Adrenal gland (tissue), 12 donors: ENCODE data around the gene AOX1. TPM values are rescaled to one million over a fixed set of nuclear protein-coding genes. Genes with fewer than 3 reads are reported as not detected.
A peak's percentile ranks its signal among the peaks of the same experiment; 100 is the strongest.
"Not testable (repeated sequence)": the region's sequence is repeated elsewhere in the genome, so short reads cannot be mapped to it uniquely, and the experiment has no call there.

Source experiments
- DNase-seq, 7 donors: peaks; one replicate each; pipeline ENCODE4 v3.0.0-alpha.2; 2019 to 2020
- H3K27ac ChIP-seq, 5 donors: fragments of 200-600 bp; sonication (generic) in 4 of 5; 1 replicate in 3 of 5; 2 replicates in 2 of 5; pipeline versions ENCODE4 v1.5.1 to v1.8.0; 2016 to 2020; ENCODE audit warnings: mild to moderate bottlenecking in 1 of 5
- H3K27me3 ChIP-seq: fragments of 200-600 bp; 2 replicates; pipeline ENCODE4 v1.8.0; 2021
- H3K36me3 ChIP-seq, 2 donors: fragments of 200-600 bp; replicated peaks in 1 of 2; 1 replicate in 1 of 2; 2 replicates in 1 of 2; pipeline versions ENCODE4 v1.5.1 to v1.8.0; 2018 to 2022
- H3K4me1 ChIP-seq, 2 donors: fragments of 200-600 bp; replicated peaks in 1 of 2; 1 replicate in 1 of 2; 2 replicates in 1 of 2; pipeline versions ENCODE4 v1.5.1 to v1.8.0; 2018 to 2021
- H3K4me3 ChIP-seq, 4 donors: fragments of 200-600 bp; sonication (generic) in 3 of 4; one replicate each; pipeline ENCODE4 v1.5.1; 2016 to 2018
- H3K9me3 ChIP-seq, 3 donors: fragments of 200-600 bp; sonication (generic) in 1 of 3; replicated peaks in 1 of 3; 1 replicate in 2 of 3; 2 replicates in 1 of 3; pipeline versions ENCODE4 v1.5.1 to v1.8.0; 2016 to 2021
- POLR2A ChIP-seq, 2 donors: fragments of 450-650 bp; IDR thresholded peaks; one replicate each; pipeline ENCODE4 v1.6.1; 2017; ENCODE audit warnings: antibody characterized with exemption in 2 of 2, mild to moderate bottlenecking in 2 of 2, moderate library complexity in 1 of 2
- WGBS, 4 donors: extraction: QIAGEN DNeasy Blood & Tissue Kit in 2 of 4; methylation state at CpG; one replicate each; pipeline versions ENCODE4 v1.1.5 to v1.1.7; 2013 to 2017; 5-methylcytosine and 5-hydroxymethylcytosine counted together
- intact Hi-C, 2 donors: fragments of 100-400 bp; cut with DNase I; formaldehyde crosslinking; loops; one replicate each; pipeline versions ENCODE4 v1.14.1 to v1.15.0; 2022 to 2023
- polyA plus RNA-seq, 3 donors: library from polyadenylated mRNA; stranded (reverse); fragments of 200-250 nt in 2 of 3; fragments of 350-450 nt in 1 of 3; fragmentation: Illumina TruSeq in 1 of 3; extraction: RNeasy Lipid Tissue Mini Kit (QIAGEN cat#74804) in 1 of 3; gene quantifications; one replicate each; pipeline ENCODE4 v1.2.3, GENCODE V29; 2013 to 2014
- total RNA-seq, 9 donors: library from RNA; depleted of rRNA in 4 of 9; stranded (reverse); fragments of >200 nt in 4 of 9; fragments of 120-200 nt in 1 of 9; fragmentation: NEBNext Ultra II Directional in 1 of 9; extraction: Animal tissue kit (Norgen Biotek cat#: 25700) in 1 of 9; gene quantifications; one replicate each; pipeline versions ENCODE4 v1.1.0 to v1.2.4, GENCODE V29; 2013 to 2023
- TF ChIP-seq, protein P1 (sequence below), 6 experiments: fragments of 450-650 bp in 4 of 6; fragments of 200-600 bp in 2 of 6; sonication (generic) in 1 of 6; IDR thresholded peaks; 1 replicate in 5 of 6; 2 replicates in 1 of 6; pipeline versions ENCODE4 v1.5.1 to v1.8.0; 2016 to 2021; ENCODE audit warnings: antibody characterized with exemption in 6 of 6, mild to moderate bottlenecking in 2 of 6, moderate library complexity in 1 of 6
- donor health status: healthy with polysubstance abuse.
- donor health status: Bipolar disorder and iron deficiency.
- donor health status: DM: yes; HTN: yes; CAD: no.
- donor health status: DM: no; HTN: no; CAD: no.
- donor health status: DM: no; HTN: no; CAD: no.
- donor health status: DM: yes; HTN: yes; CAD: no.

The AOX1 gene
- total and polyA plus RNA-seq, 12 donors, result 101 to 1,121 (median 681) TPM

DNA sequence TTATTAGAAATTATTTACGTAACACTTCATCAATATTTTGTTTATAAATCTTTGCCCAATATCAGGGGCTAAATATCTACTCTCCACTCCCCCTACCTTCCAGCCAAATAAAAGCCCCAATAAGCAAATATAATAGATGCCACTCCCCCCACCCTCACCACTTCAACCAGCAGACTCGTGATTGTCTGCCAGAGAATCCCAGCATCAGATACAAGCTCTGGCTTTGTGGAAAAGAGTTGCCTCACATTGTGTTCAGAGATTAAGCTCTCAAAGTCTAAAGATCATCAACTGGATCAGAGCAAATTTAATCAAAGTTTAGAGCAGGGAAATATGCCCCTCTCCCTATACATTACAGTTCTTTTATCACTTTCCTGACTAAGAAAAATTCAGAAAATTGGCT, 39.5 kb downstream of the AOX1 start:
- H3K9me3 ChIP-seq, result no peaks in the 10 kb centered on the region
- DNase-seq, result no peak
- no peaks in the 10 kb centered on the region for H3K27me3 ChIP-seq
- intact Hi-C loops, result no loop called here
- WGBS, 4 donors, result 74 to 87% (median 78%) methylated on average over 2 of the region's 2 CpGs
- peaks cover 0 to 69% of the 10 kb centered on the region in 2 donors for H3K36me3 ChIP-seq
- no peak for TF ChIP-seq POLR2A (IDR thresholded peaks at IDR 0.05)
- TF ChIP-seq, protein P1, sequence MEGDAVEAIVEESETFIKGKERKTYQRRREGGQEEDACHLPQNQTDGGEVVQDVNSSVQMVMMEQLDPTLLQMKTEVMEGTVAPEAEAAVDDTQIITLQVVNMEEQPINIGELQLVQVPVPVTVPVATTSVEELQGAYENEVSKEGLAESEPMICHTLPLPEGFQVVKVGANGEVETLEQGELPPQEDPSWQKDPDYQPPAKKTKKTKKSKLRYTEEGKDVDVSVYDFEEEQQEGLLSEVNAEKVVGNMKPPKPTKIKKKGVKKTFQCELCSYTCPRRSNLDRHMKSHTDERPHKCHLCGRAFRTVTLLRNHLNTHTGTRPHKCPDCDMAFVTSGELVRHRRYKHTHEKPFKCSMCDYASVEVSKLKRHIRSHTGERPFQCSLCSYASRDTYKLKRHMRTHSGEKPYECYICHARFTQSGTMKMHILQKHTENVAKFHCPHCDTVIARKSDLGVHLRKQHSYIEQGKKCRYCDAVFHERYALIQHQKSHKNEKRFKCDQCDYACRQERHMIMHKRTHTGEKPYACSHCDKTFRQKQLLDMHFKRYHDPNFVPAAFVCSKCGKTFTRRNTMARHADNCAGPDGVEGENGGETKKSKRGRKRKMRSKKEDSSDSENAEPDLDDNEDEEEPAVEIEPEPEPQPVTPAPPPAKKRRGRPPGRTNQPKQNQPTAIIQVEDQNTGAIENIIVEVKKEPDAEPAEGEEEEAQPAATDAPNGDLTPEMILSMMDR (IDR thresholded peaks at IDR 0.05), result no peak
- no peak overlapping the region for H3K4me3 ChIP-seq
- H3K27ac ChIP-seq, result no peak overlapping the region
- H3K4me1 ChIP-seq, result peaks cover 4 to 29% of the 10 kb centered on the region in 2 donors

DNA sequence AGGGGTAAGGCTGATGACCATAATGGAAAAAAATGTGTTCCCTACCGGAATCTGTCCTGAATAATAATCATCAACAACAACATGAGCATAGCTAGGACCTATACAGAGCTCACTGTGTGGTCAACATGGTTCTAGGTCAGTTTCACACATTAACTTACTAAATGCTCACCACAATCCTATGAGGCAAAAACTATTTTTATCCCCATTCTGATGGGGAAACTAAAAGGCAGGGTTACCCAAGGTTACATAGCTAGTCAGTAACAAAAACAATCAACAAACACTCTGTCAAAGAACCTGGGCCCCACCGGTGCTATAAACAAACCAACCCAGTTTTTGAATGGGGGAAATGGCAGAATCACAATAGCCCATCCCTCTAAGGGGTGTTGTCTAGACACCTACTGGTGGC, 40.1 kb downstream of the AOX1 start:
- TF ChIP-seq POLR2A (IDR thresholded peaks at IDR 0.05), result no peak
- TF ChIP-seq, protein P1 (IDR thresholded peaks at IDR 0.05), result no peak
- H3K4me3 ChIP-seq, result no peak overlapping the region
- no peaks in the 10 kb centered on the region for H3K27me3 ChIP-seq
- no peaks in the 10 kb centered on the region for H3K9me3 ChIP-seq
- intact Hi-C loops, result no loop called here
- no peak overlapping the region for H3K27ac ChIP-seq
- no peak for DNase-seq
- 79 to 91% (median 86%) methylated on average over 2 of the region's 2 CpGs for WGBS, 4 donors
- peaks cover 4 to 29% of the 10 kb centered on the region in 2 donors for H3K4me1 ChIP-seq
- H3K36me3 ChIP-seq, result peaks cover 0 to 62% of the 10 kb centered on the region in 2 donors

DNA sequence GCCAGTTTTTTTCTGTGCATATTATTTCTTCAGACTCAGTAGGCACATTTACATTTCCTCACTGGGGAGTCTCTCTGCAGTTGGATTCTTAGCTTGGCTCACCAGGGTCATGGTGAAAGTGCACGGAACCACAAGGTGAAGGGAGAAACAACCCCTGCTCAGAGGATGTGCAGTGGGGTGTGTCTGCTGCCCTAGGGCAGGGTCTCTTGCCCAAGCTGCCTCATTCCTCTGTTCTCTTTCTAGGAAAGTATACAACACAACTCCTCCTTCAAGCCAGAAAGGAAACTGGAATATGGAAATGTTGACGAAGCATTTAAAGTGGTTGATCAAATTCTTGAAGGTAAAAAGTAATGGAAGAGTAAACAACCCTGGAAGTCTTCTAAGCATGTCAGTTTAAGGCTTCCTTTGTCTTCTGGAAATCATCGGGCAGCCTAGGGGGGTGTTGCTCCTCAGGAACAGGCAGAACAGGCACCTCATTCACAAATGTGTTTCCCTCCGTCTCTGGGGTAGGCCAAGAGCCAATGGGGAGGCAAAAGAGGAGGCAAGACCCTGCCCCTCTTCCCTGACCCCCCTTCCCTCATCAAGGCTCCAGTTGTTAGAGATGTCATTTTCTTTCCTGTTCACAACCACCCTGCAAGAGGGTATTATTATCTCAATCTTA, 41.4 kb downstream of the AOX1 start:
- no peak for DNase-seq
- H3K27ac ChIP-seq, result peak overlapping the region in 3 of 5 donors; percentile 5 to 13 (median 11)
- intact Hi-C loops, result no loop called here
- TF ChIP-seq, protein P1 (IDR thresholded peaks at IDR 0.05), result no peak
- no peak for TF ChIP-seq POLR2A (IDR thresholded peaks at IDR 0.05)
- H3K36me3 ChIP-seq, result peaks cover 0 to 51% of the 10 kb centered on the region in 2 donors
- H3K4me3 ChIP-seq, result no peak overlapping the region
- WGBS, 4 donors, result 84 to 90% (median 86%) methylated on average over 4 of the region's 4 CpGs
- H3K27me3 ChIP-seq, result no peaks in the 10 kb centered on the region
- H3K4me1 ChIP-seq, result peaks cover 4 to 24% of the 10 kb centered on the region in 2 donors
- H3K9me3 ChIP-seq, result no peaks in the 10 kb centered on the region

DNA sequence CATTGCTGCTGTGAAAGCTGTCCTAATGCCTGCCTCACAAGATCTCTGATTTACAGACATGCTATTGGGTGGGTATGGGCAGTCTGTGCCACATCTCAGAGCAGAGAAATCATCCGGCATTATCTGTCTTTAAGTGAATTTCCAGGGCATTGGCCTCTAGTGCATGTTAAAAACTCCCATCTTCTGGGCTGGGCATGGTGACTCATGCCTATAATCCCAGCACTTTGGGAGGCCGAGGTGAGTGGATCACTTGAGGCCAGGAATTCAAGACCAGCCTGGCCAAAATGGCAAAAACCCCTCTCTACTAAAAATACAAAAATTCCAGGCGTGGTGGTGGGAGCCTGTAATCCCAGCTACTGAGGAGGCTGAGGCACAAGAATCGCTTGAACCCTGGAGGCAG, 42.6 kb downstream of the AOX1 start:
- 61 to 83% (median 77%) methylated on average over 3 to 4 of the region's 4 CpGs for WGBS, 4 donors
- H3K4me3 ChIP-seq, intact Hi-C loops: not testable (repeated sequence)

DNA sequence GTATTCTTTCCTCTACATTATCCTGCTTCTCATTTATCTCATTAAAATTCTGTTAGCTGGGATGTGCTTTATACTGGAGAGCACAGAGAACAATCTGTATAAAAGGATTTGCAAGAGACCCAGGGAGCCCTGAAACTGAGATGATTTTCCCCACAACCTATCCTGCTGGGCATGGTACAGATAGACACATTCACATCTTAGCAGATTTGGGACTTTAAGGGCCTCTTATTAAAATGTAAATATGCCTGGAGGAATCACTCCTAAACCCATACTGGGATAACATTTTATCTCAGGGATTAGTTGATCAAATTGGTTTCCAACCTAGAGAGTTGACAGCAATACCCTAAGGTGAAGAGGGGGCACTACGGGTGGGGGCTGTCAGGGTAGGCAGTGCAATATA, 45.5 kb downstream of the AOX1 start:
- Histone ChIP-seq H3K9me3 (peaks cover 0 to 4% (median 0%) of the 10 kb centered on the region in 3 donors), H3K4me1 (peaks cover 4 to 16% of the 10 kb centered on the region in 2 donors), H3K4me3 (no peak overlapping the region), H3K36me3 (peaks cover 0 to 41% of the 10 kb centered on the region in 2 donors), H3K27me3 (no peaks in the 10 kb centered on the region), H3K27ac (no peak overlapping the region)
- DNase-seq, result no peak
- 88 to 96% (median 94%) methylated on average over 1 of the region's 1 CpG for WGBS, 4 donors
- no peak for TF ChIP-seq POLR2A (IDR thresholded peaks at IDR 0.05)
- TF ChIP-seq, protein P1 (IDR thresholded peaks at IDR 0.05), result no peak
- intact Hi-C loops, result no loop called here

More for the DNA sequence above, 42.6 kb downstream of the AOX1 start:
- peaks cover 0 to 45% of the 10 kb centered on the region in 2 donors for H3K36me3 ChIP-seq
- peaks cover 4 to 24% of the 10 kb centered on the region in 2 donors for H3K4me1 ChIP-seq
- DNase-seq, result peak in 3 of 7 donors; percentile 27 to 58 (median 49)
- not testable (repeated sequence) for H3K9me3 ChIP-seq, H3K27me3 ChIP-seq
- H3K27ac ChIP-seq, result peak overlapping the region in 1 of 5 donors; percentile 10
